ENCODE results near the gene CTNNA2. TPM values are rescaled to one million over a fixed set of nuclear protein-coding genes. Genes with fewer than 3 reads are reported as not detected.
A peak's percentile ranks its signal among the peaks of the same experiment; 100 is the strongest.
"Not testable (repeated sequence)": the region's sequence is repeated elsewhere in the genome, so short reads cannot be mapped to it uniquely, and the experiment has no call there.

CTNNA2 gene
- total RNA-seq, 1 experiment from 2014 or later, result 0.02 TPM

- no peak for DNase-seq (ENCODE audit: low read depth)
These were observed 513.3 kb downstream of the CTNNA2 start for GRCh38 chr2:80026040-80026729.

GRCh38 chr2:80028051-80028450 lies 515.2 kb downstream of the CTNNA2 start:
- DNase-seq (ENCODE audit: low read depth), result no peak

GRCh38 chr2:80028584-80028983 lies 515.7 kb downstream of the CTNNA2 start:
- DNase-seq (ENCODE audit: low read depth), result no peak

- no peak for DNase-seq (ENCODE audit: low read depth)
These were observed 517.3 kb downstream of the CTNNA2 start for GRCh38 chr2:80030135-80030534.

GRCh38 chr2:80032684-80033083 lies 519.8 kb downstream of the CTNNA2 start:
- not testable (repeated sequence) for DNase-seq (ENCODE audit: low read depth)

- DNase-seq (ENCODE audit: low read depth), result no peak
These were observed 523.0 kb downstream of the CTNNA2 start for GRCh38 chr2:80035749-80036285.

- no peak for DNase-seq (ENCODE audit: low read depth)
These were observed 524.5 kb downstream of the CTNNA2 start for GRCh38 chr2:80037310-80037709.

- DNase-seq (ENCODE audit: low read depth), result no peak
These were observed 527.4 kb downstream of the CTNNA2 start for GRCh38 chr2:80040226-80040625.

- DNase-seq (ENCODE audit: low read depth), result no peak
These were observed 529.8 kb downstream of the CTNNA2 start for GRCh38 chr2:80042635-80043034.

DNA sequence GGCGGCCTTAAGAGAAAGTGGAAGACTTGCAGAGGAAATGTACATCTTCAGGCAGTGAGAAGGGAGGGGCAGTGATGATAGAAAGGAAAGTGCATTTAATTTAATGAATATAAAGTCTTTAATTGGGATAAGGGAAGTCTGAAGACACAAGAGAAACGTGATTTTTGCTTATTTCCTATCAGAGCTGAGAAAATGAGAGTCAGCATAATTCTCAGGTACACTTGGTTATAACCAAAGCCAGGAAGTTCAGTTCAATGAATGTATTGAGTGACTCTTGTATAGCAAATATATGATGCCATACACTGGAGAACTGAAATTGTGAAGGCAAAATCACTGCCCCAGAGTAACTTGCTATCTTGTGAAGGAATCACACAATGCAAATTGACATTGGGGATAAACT lies 535.4 kb downstream of the CTNNA2 start:
- no peak for DNase-seq (ENCODE audit: low read depth)

GRCh38 chr2:80050246-80050645 lies 537.4 kb downstream of the CTNNA2 start:
- DNase-seq (ENCODE audit: low read depth), result no peak

DNA sequence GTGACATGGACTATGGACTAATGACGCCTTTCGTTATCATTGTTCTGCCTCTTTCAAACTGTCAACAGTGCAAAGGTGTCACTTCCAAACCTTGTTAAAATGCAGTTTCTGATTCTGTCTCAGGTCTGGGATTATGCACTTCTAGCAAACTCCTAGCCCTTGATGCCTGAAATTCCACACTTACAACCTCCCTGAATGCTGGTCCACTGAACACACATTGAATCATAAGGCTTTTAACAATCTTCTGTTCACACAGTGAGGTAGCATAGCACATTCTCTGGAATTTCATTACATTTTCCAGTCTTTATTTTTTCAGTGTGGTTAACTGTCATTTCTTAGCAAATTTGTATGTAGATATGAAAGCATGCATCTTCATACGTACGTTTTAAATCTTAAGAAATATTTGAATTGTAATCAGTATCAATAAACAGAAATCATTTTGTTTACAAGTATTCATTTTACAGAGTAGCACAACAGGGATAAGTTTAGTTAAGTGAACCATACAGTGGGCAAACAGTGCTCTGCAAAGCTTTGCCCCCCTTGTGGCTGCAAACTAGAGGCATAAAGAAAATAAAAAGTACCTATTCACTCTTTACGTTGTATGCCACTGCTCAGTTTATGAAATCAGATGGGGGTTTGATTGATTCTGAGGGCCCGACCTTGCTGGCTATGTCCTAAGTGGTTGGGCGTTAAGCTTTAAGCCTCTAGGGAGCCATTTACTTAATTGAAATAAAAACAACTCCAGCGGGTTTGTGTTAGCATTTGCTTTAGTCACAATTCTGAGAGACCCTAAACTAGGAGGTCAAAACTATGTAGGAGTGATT lies 540.9 kb downstream of the CTNNA2 start:
- no peak for DNase-seq (ENCODE audit: low read depth)

- peak; percentile 55 for DNase-seq (ENCODE audit: low read depth)
These were observed 541.5 kb downstream of the CTNNA2 start for GRCh38 chr2:80054346-80054675.

DNA sequence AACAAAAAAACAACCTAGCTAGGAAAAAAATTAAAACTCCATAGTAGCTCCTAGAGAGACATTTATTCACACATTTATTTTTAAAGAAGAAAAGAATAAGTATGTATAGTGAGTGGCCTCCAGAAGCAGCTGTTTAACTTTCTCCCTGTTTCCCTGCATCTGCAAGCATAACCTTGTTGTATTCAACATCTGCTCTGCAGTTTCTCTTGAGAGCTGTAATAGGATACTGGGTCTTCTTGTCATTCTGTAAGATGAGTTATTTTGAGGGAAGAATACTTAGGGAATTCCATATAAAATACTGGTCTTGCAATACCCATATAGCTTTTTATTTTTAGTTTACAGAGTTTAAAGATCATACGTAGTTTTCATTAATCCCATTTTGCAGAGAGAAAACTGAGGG lies 545.1 kb downstream of the CTNNA2 start:
- no peak for DNase-seq (ENCODE audit: low read depth)

DNA sequence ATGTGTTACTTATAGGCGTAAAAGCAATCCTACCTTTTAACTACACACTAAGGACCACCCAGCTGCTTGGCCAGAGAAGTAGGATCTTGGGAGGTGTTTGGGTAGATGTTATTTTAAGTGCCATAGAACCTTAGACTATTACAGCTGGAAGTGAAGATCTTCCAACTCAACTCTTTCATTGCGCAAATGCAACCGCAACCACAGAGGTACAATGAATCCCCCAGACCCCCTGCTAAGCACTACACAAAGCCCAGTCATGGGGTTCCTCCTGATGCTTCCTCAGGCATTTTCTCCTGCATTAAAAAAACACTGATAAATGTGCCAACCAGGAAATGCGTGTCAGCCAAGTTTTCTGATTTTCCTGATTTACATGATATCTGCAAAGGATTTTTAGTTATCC lies 545.7 kb downstream of the CTNNA2 start:
- DNase-seq (ENCODE audit: low read depth), result peak; percentile 4

DNA sequence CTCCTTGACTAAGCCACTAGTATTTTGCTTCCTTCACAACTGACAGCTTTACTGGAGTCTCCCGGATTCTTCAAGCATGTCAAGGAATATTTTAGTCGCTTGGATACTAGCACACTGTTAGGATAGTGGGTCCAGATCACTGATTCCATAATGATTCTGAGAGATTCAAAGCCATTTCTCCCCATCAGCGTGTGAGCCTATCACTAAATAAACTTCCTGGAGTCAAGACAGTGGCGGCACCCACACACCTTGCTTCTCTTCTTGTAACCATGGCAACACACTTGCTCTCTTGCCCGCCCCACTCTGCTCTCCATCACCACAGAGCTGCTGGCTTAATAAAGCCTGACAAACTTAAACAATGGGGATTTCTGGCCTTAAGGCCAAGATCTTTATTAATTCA lies 546.6 kb downstream of the CTNNA2 start:
- no peak for DNase-seq (ENCODE audit: low read depth)

- DNase-seq (ENCODE audit: low read depth), result no peak
These were observed 549.0 kb downstream of the CTNNA2 start for GRCh38 chr2:80061881-80062280.

DNA sequence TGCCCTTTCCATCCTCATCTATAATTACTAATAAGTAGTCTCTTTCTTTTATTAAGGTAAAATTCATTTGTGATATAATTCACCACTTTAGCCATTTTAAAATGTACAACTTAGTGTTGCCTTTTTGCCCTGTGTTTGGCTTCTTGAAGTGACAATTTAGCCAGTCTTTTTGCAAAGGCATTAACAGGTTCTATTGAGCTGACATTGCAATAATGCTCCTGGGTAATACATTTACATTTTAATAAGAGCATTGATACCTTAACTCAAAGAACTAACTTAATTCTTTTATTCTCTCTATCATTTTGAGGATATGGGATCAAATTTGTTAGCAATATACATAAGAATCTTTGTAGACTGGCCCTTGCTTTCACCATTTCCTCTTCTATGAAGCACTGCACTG lies 549.4 kb downstream of the CTNNA2 start:
- DNase-seq (ENCODE audit: low read depth), result no peak

DNA sequence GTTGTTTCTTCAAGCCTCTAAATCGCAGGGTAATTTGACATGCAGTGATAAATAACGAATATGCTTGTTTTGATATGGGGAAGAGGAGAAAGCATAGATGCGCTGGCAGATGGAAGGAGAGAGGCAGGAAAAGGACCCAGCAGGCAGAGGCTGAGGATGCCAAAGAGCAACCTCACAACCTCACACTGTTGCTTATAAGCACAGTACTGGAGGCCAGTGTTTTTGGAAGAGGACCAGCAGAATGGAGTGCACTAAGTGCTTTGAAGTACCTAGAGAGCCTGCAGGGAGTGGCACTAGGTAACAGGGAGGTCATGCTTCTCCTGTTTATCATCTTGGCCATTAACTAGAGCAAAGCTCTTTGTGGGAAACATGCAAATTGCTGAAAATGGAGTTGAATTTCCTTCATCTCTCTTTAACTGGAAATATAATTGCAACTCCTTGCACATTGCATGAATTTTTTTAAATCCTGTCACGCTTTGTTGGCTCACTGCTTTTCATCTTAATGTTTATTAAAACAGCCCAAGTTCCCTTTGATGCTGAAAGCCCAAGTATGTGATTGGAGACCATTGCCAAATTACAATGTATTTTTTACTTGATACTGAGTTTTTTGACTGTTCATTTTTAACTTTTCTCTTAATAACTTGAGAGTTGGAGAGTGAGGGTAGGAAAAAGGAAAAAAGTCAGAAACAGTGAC lies 555.3 kb downstream of the CTNNA2 start:
- no peak for DNase-seq (ENCODE audit: low read depth)

DNA sequence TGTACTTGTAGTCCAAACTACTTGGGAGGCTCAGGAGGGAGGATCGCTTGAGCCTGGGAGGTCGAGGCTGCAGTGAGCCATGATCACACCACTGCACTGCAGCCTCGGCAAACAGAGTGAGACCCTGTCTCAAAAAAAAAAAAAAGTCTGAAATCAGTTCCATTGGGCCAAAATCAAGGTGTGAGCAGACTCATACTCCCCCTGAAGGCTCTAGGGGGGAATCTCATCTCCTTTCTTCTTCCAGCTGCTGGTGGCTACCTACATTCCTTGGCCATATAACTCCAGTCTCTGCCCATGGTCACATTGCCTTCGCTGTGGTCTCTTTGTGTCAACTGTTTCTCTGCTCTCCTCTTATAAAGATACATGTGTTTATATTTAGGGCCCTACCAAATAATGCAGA lies 557.7 kb downstream of the CTNNA2 start:
- DNase-seq (ENCODE audit: low read depth), result no peak

DNA sequence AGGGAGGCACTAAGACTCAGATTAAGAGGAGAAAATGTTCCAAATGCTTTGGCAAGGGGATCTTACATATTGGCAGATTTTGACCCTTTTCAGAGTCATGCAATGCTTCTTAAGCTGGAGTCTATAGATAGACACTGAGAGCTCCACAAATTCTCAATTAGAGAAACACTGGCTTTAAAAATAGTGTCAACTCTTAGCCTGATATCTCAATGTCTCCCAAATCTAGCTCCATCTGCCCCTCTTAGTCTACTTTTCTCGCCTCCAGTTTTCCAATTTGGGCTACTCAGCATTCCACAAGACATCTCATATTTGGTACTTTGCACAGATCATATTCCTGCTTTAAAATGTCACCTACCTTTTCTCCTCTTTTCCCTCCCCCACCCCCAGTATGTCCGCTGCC lies 559.1 kb downstream of the CTNNA2 start:
- DNase-seq (ENCODE audit: low read depth), result no peak

GRCh38 chr2:80073134-80073561 lies 560.3 kb downstream of the CTNNA2 start:
- peak; percentile 43 for DNase-seq (ENCODE audit: low read depth)

Measured in M059J (cell line).